Large intestine (tissue), 3 donors: ENCODE data around the gene RCL1. TPM values are rescaled to one million over a fixed set of nuclear protein-coding genes. Genes with fewer than 3 reads are reported as not detected.
A peak's percentile ranks its signal among the peaks of the same experiment; 100 is the strongest.

Experiments
- DNase-seq, 2 donors: peaks; one replicate each; pipeline versions ENCODE4 v3.0.0 to v3.0.0-alpha.2; 2013
- H3K27ac ChIP-seq: one replicate; pipeline ENCODE4 v1.5.1; 2013; ENCODE audit warnings: low read length
- H3K27me3 ChIP-seq: 2 replicates; pipeline ENCODE4 v1.6.1; 2013; ENCODE audit warnings: low read length; ENCODE audit not compliant: control insufficient read depth, insufficient read depth
- H3K36me3 ChIP-seq: 2 replicates; pipeline ENCODE4 v1.6.1; 2013; ENCODE audit warnings: low read length; ENCODE audit not compliant: control insufficient read depth, insufficient read depth
- H3K4me1 ChIP-seq: one replicate; pipeline ENCODE4 v1.6.1; 2013; ENCODE audit warnings: low read length; ENCODE audit not compliant: control insufficient read depth, insufficient read depth
- H3K4me3 ChIP-seq: one replicate; pipeline ENCODE4 v1.5.1; 2013; ENCODE audit warnings: low read length
- H3K9me3 ChIP-seq: one replicate; pipeline ENCODE4 v1.6.1; 2013; ENCODE audit warnings: mild to moderate bottlenecking, low read depth, low read length, moderate library complexity; ENCODE audit not compliant: control insufficient read depth
- WGBS: methylation state at CpG from one replicate; pipeline ENCODE4 v1.1.5; 2013; ENCODE audit warnings: low lambda C conversion rate; ENCODE audit not compliant: insufficient coverage; 5-methylcytosine and 5-hydroxymethylcytosine counted together
- polyA plus RNA-seq: library from polyadenylated mRNA; unstranded; fragments of 120-200 nt; gene quantifications from one replicate; pipeline ENCODE4 v1.2.1, GENCODE V29; 2013

Gene RCL1
- polyA plus RNA-seq, 1 donor = 12.1 TPM

GRCh38 chr9:4810565-4810964 is 17.8 kb downstream of the RCL1 start:
- DNase-seq = no peak
- Histone ChIP-seq H3K27me3 (no peaks in the 10 kb centered on the region), H3K4me1 (no peaks in the 10 kb centered on the region), H3K9me3 (peaks cover 16% of the 10 kb centered on the region), H3K4me3 (no peak overlapping the region), H3K27ac (no peak overlapping the region), H3K36me3 (no peaks in the 10 kb centered on the region)
- no CpG with 5 or more reads among the region's 1 CpG for WGBS

GRCh38 chr9:4811824-4812223 is 19.1 kb downstream of the RCL1 start:
- DNase-seq = no peak
- H3K4me1 ChIP-seq = no peaks in the 10 kb centered on the region
- H3K9me3 ChIP-seq = peaks cover 4% of the 10 kb centered on the region
- no peaks in the 10 kb centered on the region for H3K36me3 ChIP-seq
- H3K27me3 ChIP-seq = no peaks in the 10 kb centered on the region
- no peak overlapping the region for H3K27ac ChIP-seq
- H3K4me3 ChIP-seq = no peak overlapping the region

GRCh38 chr9:4812858-4813257 is 20.1 kb downstream of the RCL1 start:
- no peaks in the 10 kb centered on the region for H3K4me1 ChIP-seq
- no peaks in the 10 kb centered on the region for H3K36me3 ChIP-seq

GRCh38 chr9:4814913-4815312 is 22.2 kb downstream of the RCL1 start:
- Histone ChIP-seq H3K4me1 (no peaks in the 10 kb centered on the region), H3K4me3 (no peak overlapping the region), H3K36me3 (no peaks in the 10 kb centered on the region), H3K27ac (no peak overlapping the region), H3K9me3 (peaks cover 4% of the 10 kb centered on the region), H3K27me3 (no peaks in the 10 kb centered on the region)
- DNase-seq = no peak

More at GRCh38 chr9:4812858-4813257, 20.1 kb downstream of the RCL1 start:
- WGBS = no CpG with 5 or more reads among the region's 2 CpGs
- no peak for DNase-seq
- H3K27me3 ChIP-seq = no peaks in the 10 kb centered on the region
- H3K9me3 ChIP-seq = peaks cover 4% of the 10 kb centered on the region
- H3K27ac ChIP-seq = no peak overlapping the region
- no peak overlapping the region for H3K4me3 ChIP-seq

GRCh38 chr9:4815381-4815956 is 22.7 kb downstream of the RCL1 start:
- no peak overlapping the region for H3K4me3 ChIP-seq
- DNase-seq = no peak
- no peaks in the 10 kb centered on the region for H3K27me3 ChIP-seq
- H3K9me3 ChIP-seq = peaks cover 4% of the 10 kb centered on the region
- no CpG with 5 or more reads among the region's 7 CpGs for WGBS
- H3K4me1 ChIP-seq = no peaks in the 10 kb centered on the region
- no peak overlapping the region for H3K27ac ChIP-seq
- no peaks in the 10 kb centered on the region for H3K36me3 ChIP-seq

GRCh38 chr9:4820168-4820567 is 27.4 kb downstream of the RCL1 start:
- no peaks in the 10 kb centered on the region for H3K36me3 ChIP-seq
- H3K4me3 ChIP-seq = no peak overlapping the region
- no peaks in the 10 kb centered on the region for H3K9me3 ChIP-seq
- no peaks in the 10 kb centered on the region for H3K27me3 ChIP-seq
- no peaks in the 10 kb centered on the region for H3K4me1 ChIP-seq
- no peak overlapping the region for H3K27ac ChIP-seq
- peak; percentile 45 to 69 for DNase-seq
- 50% methylated on average over 1 of the region's 6 CpGs for WGBS

GRCh38 chr9:4821133-4821532 is 28.4 kb downstream of the RCL1 start:
- Histone ChIP-seq H3K36me3 (no peaks in the 10 kb centered on the region), H3K27me3 (no peaks in the 10 kb centered on the region), H3K4me3 (no peak overlapping the region), H3K27ac (no peak overlapping the region), H3K4me1 (no peaks in the 10 kb centered on the region), H3K9me3 (no peaks in the 10 kb centered on the region)
- no CpG with 5 or more reads among the region's 2 CpGs for WGBS
- no peak for DNase-seq

GRCh38 chr9:4822057-4822456 is 29.3 kb downstream of the RCL1 start:
- Histone ChIP-seq H3K9me3 (no peaks in the 10 kb centered on the region), H3K27ac (no peak overlapping the region), H3K27me3 (no peaks in the 10 kb centered on the region), H3K4me1 (no peaks in the 10 kb centered on the region), H3K36me3 (no peaks in the 10 kb centered on the region), H3K4me3 (no peak overlapping the region)
- DNase-seq = peak in 1 of 2 donors; percentile 5

- H3K36me3 ChIP-seq = peaks cover 6% of the 10 kb centered on the region
- no peaks in the 10 kb centered on the region for H3K4me1 ChIP-seq
- no peak for DNase-seq
- no peaks in the 10 kb centered on the region for H3K9me3 ChIP-seq
- H3K4me3 ChIP-seq = no peak overlapping the region
- H3K27me3 ChIP-seq = no peaks in the 10 kb centered on the region
- no CpG with 5 or more reads among the region's 7 CpGs for WGBS
- H3K27ac ChIP-seq = no peak overlapping the region
Observed at GRCh38 chr9:4826417-4827166, 33.8 kb downstream of the RCL1 start.

- Histone ChIP-seq H3K4me1 (no peaks in the 10 kb centered on the region), H3K9me3 (no peaks in the 10 kb centered on the region), H3K27ac (no peak overlapping the region), H3K27me3 (no peaks in the 10 kb centered on the region), H3K4me3 (no peak overlapping the region), H3K36me3 (peaks cover 6% of the 10 kb centered on the region)
- 100% methylated on average over 1 of the region's 2 CpGs for WGBS
- no peak for DNase-seq
Observed at GRCh38 chr9:4827224-4827623, 34.5 kb downstream of the RCL1 start.

GRCh38 chr9:4828761-4829160 is 36.0 kb downstream of the RCL1 start:
- H3K4me1 ChIP-seq = no peaks in the 10 kb centered on the region
- 83% methylated on average over 1 of the region's 2 CpGs for WGBS

More at GRCh38 chr9:4828761-4829160, 36.0 kb downstream of the RCL1 start:
- peaks cover 6% of the 10 kb centered on the region for H3K36me3 ChIP-seq
- H3K4me3 ChIP-seq = no peak overlapping the region
- no peak overlapping the region for H3K27ac ChIP-seq
- H3K27me3 ChIP-seq = no peaks in the 10 kb centered on the region
- H3K9me3 ChIP-seq = no peaks in the 10 kb centered on the region
- DNase-seq = no peak
